ENCODE results near the gene LGALS3BP. TPM values are rescaled to one million over a fixed set of nuclear protein-coding genes. Genes with fewer than 3 reads are reported as not detected.
A peak's percentile ranks its signal among the peaks of the same experiment; 100 is the strongest.

The LGALS3BP gene
- total and polyA plus RNA-seq, 2 experiments from 2014 or later, result 15.1 to 36.5 TPM

DNA sequence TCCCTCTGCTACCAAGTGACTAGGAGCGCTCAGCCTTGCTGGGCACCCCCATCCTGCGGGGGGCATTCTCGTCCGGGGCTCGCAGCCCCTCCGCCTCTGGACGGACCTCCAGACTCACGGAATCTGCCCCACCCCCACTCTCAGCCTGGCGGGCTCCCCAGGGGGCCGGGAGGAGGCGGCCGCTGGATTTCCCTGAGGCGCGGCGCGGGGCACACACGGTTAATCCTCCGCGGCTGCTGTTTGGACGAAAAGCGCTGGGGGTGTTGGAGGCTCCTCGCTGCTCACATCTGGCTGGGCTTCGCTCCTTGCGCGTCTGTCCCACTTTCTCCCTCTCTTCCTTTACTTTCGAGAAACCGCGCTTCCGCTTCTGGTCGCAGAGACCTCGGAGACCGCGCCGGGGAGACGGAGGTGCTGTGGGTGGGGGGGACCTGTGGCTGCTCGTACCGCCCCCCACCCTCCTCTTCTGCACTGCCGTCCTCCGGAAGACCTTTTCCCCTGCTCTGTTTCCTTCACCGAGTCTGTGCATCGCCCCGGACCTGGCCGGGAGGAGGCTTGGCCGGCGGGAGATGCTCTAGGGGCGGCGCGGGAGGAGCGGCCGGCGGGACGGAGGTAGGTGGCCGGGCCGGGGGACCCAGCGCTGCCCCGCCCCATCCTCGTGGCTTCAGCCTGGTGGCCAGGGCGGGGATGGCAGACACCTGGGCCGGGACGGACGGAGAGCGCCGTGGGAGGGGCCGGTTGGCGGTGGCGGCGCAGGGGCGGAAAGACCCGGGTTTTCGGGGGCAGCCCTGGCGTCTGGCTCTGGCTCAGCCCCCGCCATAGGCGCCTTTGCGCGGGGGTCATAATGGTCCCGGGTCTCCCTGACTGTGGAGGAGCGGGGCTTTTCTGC is 44.4 kb upstream of the LGALS3BP start, which contains the start of gene C1QTNF1:
TSS of gene C1QTNF1 (plus strand) at position 284 of the 886 bp plus-strand sequence. CDS start 19,800 bp downstream, outside the sequence.
- no peaks in the 10 kb centered on the region for H3K79me2 ChIP-seq (replicated peaks; ENCODE audit: insufficient read depth)
- peaks cover 69% of the 10 kb centered on the region for H3K27me3 ChIP-seq (ENCODE audit: insufficient read depth)
- H3K4me3 ChIP-seq, result peak within 1 kb of the TSS; percentile 92
- peaks cover 7% of the 10 kb centered on the region for H3K4me1 ChIP-seq (ENCODE audit: insufficient read depth)
- DNase-seq (ENCODE audit: low spot score) (peak; percentile 87), ATAC-seq (peak; percentile 85)
- no peak for TF ChIP-seq EZH2phosphoT487 (IDR thresholded peaks at IDR 0.05; ENCODE audit: unreplicated experiment)
- TF ChIP-seq, protein P1, sequence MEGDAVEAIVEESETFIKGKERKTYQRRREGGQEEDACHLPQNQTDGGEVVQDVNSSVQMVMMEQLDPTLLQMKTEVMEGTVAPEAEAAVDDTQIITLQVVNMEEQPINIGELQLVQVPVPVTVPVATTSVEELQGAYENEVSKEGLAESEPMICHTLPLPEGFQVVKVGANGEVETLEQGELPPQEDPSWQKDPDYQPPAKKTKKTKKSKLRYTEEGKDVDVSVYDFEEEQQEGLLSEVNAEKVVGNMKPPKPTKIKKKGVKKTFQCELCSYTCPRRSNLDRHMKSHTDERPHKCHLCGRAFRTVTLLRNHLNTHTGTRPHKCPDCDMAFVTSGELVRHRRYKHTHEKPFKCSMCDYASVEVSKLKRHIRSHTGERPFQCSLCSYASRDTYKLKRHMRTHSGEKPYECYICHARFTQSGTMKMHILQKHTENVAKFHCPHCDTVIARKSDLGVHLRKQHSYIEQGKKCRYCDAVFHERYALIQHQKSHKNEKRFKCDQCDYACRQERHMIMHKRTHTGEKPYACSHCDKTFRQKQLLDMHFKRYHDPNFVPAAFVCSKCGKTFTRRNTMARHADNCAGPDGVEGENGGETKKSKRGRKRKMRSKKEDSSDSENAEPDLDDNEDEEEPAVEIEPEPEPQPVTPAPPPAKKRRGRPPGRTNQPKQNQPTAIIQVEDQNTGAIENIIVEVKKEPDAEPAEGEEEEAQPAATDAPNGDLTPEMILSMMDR (conservative IDR thresholded peaks at IDR 0.05; ENCODE audit: low read depth in 2 of 2), result peak; percentile 11 to 18; a peak in 2 of 4 replicates
- peak; percentile 50 for TF ChIP-seq EZH2 (IDR thresholded peaks at IDR 0.05; ENCODE audit: low read depth, unreplicated experiment)
- TF ChIP-seq, protein P2, sequence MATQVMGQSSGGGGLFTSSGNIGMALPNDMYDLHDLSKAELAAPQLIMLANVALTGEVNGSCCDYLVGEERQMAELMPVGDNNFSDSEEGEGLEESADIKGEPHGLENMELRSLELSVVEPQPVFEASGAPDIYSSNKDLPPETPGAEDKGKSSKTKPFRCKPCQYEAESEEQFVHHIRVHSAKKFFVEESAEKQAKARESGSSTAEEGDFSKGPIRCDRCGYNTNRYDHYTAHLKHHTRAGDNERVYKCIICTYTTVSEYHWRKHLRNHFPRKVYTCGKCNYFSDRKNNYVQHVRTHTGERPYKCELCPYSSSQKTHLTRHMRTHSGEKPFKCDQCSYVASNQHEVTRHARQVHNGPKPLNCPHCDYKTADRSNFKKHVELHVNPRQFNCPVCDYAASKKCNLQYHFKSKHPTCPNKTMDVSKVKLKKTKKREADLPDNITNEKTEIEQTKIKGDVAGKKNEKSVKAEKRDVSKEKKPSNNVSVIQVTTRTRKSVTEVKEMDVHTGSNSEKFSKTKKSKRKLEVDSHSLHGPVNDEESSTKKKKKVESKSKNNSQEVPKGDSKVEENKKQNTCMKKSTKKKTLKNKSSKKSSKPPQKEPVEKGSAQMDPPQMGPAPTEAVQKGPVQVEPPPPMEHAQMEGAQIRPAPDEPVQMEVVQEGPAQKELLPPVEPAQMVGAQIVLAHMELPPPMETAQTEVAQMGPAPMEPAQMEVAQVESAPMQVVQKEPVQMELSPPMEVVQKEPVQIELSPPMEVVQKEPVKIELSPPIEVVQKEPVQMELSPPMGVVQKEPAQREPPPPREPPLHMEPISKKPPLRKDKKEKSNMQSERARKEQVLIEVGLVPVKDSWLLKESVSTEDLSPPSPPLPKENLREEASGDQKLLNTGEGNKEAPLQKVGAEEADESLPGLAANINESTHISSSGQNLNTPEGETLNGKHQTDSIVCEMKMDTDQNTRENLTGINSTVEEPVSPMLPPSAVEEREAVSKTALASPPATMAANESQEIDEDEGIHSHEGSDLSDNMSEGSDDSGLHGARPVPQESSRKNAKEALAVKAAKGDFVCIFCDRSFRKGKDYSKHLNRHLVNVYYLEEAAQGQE (IDR thresholded peaks at IDR 0.05; ENCODE audit: unreplicated experiment), result no peak
- no peaks in the 10 kb centered on the region; the same call in 2 of the 3 replicates for H3K36me3 Mint-ChIP-seq (ENCODE audit: low read depth)
- H2AFZ ChIP-seq, result peak within 1 kb of the TSS; percentile 99
- 0 out of 2 replicates have a peak, but pooled peaks cover 2% of the 10 kb centered on the region for H3F3A ChIP-seq (replicated peaks; ENCODE audit: low read depth)
- no peak within 1 kb of the TSS for H3K27ac ChIP-seq (ENCODE audit: low read depth)
- no peaks in the 10 kb centered on the region for H3K9me2 ChIP-seq (ENCODE audit: insufficient read depth)
- no peaks in the 10 kb centered on the region for H3K36me3 ChIP-seq (ENCODE audit: insufficient read depth)
- H3K4me3 Mint-ChIP-seq, result peak within 1 kb of the TSS; percentile 85
- peaks cover 58% of the 10 kb centered on the region for H3K27me3 Mint-ChIP-seq (ENCODE audit: insufficient read depth, low read depth, poor library complexity)
- peaks cover 15% of the 10 kb centered on the region for H3K4me1 Mint-ChIP-seq
- H3K4me2 ChIP-seq, result peak within 1 kb of the TSS; percentile 97
- H3K9me3 Mint-ChIP-seq, result no peaks in the 10 kb centered on the region; the same call in 2 of the 3 replicates
- H3K27ac Mint-ChIP-seq, result no peak within 1 kb of the TSS
- H4K20me1 ChIP-seq (replicated peaks; ENCODE audit: insufficient read depth), result no peaks in the 10 kb centered on the region

DNA sequence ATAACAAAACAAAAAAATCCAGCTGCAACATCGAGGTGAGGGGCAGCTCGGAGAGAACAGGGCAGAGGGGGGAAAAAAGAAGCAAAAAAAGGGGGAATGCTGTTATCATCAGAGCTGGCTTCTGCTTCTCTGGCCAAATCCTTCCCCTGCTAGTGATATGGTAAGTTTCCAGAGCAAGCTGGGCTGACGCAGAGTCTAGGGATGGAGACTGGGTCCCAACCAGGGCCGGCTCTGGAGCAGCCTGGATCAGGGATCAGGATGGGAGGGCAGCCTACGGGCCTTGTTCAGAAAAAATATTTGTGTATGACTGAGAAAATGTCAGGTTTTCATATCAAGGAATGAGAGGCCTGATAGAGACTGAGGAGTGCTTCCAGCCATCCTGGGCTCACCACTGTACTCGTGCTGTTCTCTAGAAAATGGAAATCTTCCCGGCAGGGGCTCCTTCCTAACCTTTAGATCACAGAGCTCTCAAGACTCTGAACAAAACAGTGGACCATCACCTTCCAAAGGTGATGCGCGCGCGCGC is 43.5 kb upstream of the LGALS3BP start:
- H3K4me3 Mint-ChIP-seq, result peak overlapping the region; percentile 85
- Histone ChIP-seq H3K9me2 (ENCODE audit: insufficient read depth) (no peaks in the 10 kb centered on the region), H4K20me1 (replicated peaks; ENCODE audit: insufficient read depth) (no peaks in the 10 kb centered on the region), H3K27me3 (ENCODE audit: insufficient read depth) (peaks cover 69% of the 10 kb centered on the region), H3K4me1 (ENCODE audit: insufficient read depth) (peaks cover 7% of the 10 kb centered on the region), H3F3A (replicated peaks; ENCODE audit: low read depth) (0 out of 2 replicates have a peak, but pooled peaks cover 2% of the 10 kb centered on the region), H3K79me2 (replicated peaks; ENCODE audit: insufficient read depth) (no peaks in the 10 kb centered on the region), H3K36me3 (ENCODE audit: insufficient read depth) (no peaks in the 10 kb centered on the region), H2AFZ (peak overlapping the region; percentile 99), H3K27ac (ENCODE audit: low read depth) (no peak overlapping the region), H3K4me3 (peak overlapping the region; percentile 92), H3K4me2 (peak overlapping the region; percentile 97)
- no peaks in the 10 kb centered on the region; the same call in 2 of the 3 replicates for H3K36me3 Mint-ChIP-seq (ENCODE audit: low read depth)
- peaks cover 15% of the 10 kb centered on the region for H3K4me1 Mint-ChIP-seq
- no peaks in the 10 kb centered on the region; the same call in 2 of the 3 replicates for H3K9me3 Mint-ChIP-seq
- DNase-seq (ENCODE audit: low spot score), result peak; percentile 31
- peak; percentile 9 for ATAC-seq
- H3K27ac Mint-ChIP-seq, result no peak overlapping the region
- peaks cover 55% of the 10 kb centered on the region for H3K27me3 Mint-ChIP-seq (ENCODE audit: insufficient read depth, low read depth, poor library complexity)
- TF ChIP-seq NANOG (IDR thresholded peaks at IDR 0.05; ENCODE audit: borderline replicate concordance), result no peak
- no peak for TF ChIP-seq ZNF331 (CRISPR knock-in tag; IDR thresholded peaks at IDR 0.05; ENCODE audit: low read depth)
- no peak for TF ChIP-seq EZH2phosphoT487 (IDR thresholded peaks at IDR 0.05; ENCODE audit: unreplicated experiment)
- TF ChIP-seq STAT1 (IDR thresholded peaks at IDR 0.05; ENCODE audit: unreplicated experiment), result no peak
- TF ChIP-seq JUNB (IDR thresholded peaks at IDR 0.05; ENCODE audit: unreplicated experiment), result no peak
- TF ChIP-seq, protein P1 (conservative IDR thresholded peaks at IDR 0.05; ENCODE audit: low read depth in 2 of 2), result no peak
- TF ChIP-seq EZH2 (IDR thresholded peaks at IDR 0.05; ENCODE audit: low read depth, unreplicated experiment), result no peak
- TF ChIP-seq, protein P3, sequence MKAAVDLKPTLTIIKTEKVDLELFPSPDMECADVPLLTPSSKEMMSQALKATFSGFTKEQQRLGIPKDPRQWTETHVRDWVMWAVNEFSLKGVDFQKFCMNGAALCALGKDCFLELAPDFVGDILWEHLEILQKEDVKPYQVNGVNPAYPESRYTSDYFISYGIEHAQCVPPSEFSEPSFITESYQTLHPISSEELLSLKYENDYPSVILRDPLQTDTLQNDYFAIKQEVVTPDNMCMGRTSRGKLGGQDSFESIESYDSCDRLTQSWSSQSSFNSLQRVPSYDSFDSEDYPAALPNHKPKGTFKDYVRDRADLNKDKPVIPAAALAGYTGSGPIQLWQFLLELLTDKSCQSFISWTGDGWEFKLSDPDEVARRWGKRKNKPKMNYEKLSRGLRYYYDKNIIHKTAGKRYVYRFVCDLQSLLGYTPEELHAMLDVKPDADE (IDR thresholded peaks at IDR 0.05), result no peak
- no peak for TF ChIP-seq ZNF114 (CRISPR knock-in tag; IDR thresholded peaks at IDR 0.05)

All from GM23338 (cell line).